ENCODE data around the gene GSTP1. TPM values are rescaled to one million over a fixed set of nuclear protein-coding genes. Genes with fewer than 3 reads are reported as not detected.
"Not testable (repeated sequence)": the region's sequence is repeated elsewhere in the genome, so short reads cannot be mapped to it uniquely, and the experiment has no call there.

Gene GSTP1
- total and polyA plus RNA-seq, 2 donors from 2014 or later, result 800 to 1,687 TPM

- no peak overlapping the region for H3K9ac ChIP-seq (ENCODE audit: low read length in 3 of 3)
- FAIRE-seq, result no peak
Measured at GRCh38 chr11:67616431-67617242, 33.0 kb downstream of the GSTP1 start.

GRCh38 chr11:67617243-67617953 lies 33.8 kb downstream of the GSTP1 start:
- H3K9ac ChIP-seq (ENCODE audit: low read length in 3 of 3), result no peak overlapping the region
- no peak for DNase-seq
- H3K4me3 ChIP-seq (ENCODE audit: low read length in 3 of 3), result no peak overlapping the region
- no peaks in the 10 kb centered on the region for H3K36me3 ChIP-seq (ENCODE audit: control insufficient read depth in 2 of 3, insufficient read depth in 3 of 3, low read length in 3 of 3)
- FAIRE-seq, result no peak
- no peaks in the 10 kb centered on the region for H3K9me3 ChIP-seq (ENCODE audit: control insufficient read depth in 2 of 3, insufficient read depth in 1 of 3, low read length in 3 of 3)
- no peak for TF ChIP-seq CTCF (IDR thresholded peaks at IDR 0.05; ENCODE audit: borderline replicate concordance, extremely low read depth, insufficient read depth)
- intact Hi-C loops (cut with DNase I), result no loop called here
- peaks cover 0 to 16% (median 0%) of the 10 kb centered on the region in 3 donors for H3K4me1 ChIP-seq (ENCODE audit: control insufficient read depth in 2 of 3, insufficient read depth in 2 of 3, low read depth in 1 of 3, low read length in 3 of 3)
- H3K27ac ChIP-seq (ENCODE audit: low read depth in 2 of 2, low read length in 2 of 2), result no peak overlapping the region
- no peaks in the 10 kb centered on the region for H3K27me3 ChIP-seq (ENCODE audit: control insufficient read depth, insufficient read depth, low read length)

More at GRCh38 chr11:67616431-67617242, 33.0 kb downstream of the GSTP1 start:
- H3K27me3 ChIP-seq (ENCODE audit: control insufficient read depth, insufficient read depth, low read length), result no peaks in the 10 kb centered on the region
- peaks cover 0 to 16% (median 0%) of the 10 kb centered on the region in 3 donors for H3K4me1 ChIP-seq (ENCODE audit: control insufficient read depth in 2 of 3, insufficient read depth in 2 of 3, low read depth in 1 of 3, low read length in 3 of 3)
- H3K9me3 ChIP-seq (ENCODE audit: control insufficient read depth in 2 of 3, insufficient read depth in 1 of 3, low read length in 3 of 3), result no peaks in the 10 kb centered on the region
- H3K4me3 ChIP-seq (ENCODE audit: low read length in 3 of 3), result no peak overlapping the region
- H3K27ac ChIP-seq (ENCODE audit: low read depth in 2 of 2, low read length in 2 of 2), result no peak overlapping the region
- intact Hi-C loops (cut with DNase I), result no loop called here
- no peak for TF ChIP-seq CTCF (IDR thresholded peaks at IDR 0.05; ENCODE audit: borderline replicate concordance, extremely low read depth, insufficient read depth)
- DNase-seq, result peak in 2 of 5 donors; percentile 9 to 55
- no peaks in the 10 kb centered on the region for H3K36me3 ChIP-seq (ENCODE audit: control insufficient read depth in 2 of 3, insufficient read depth in 3 of 3, low read length in 3 of 3)

- intact Hi-C loops (cut with DNase I); H3K9me3 ChIP-seq (ENCODE audit: control insufficient read depth in 2 of 3, insufficient read depth in 1 of 3, low read length in 3 of 3); H3K4me1 ChIP-seq (ENCODE audit: control insufficient read depth in 2 of 3, insufficient read depth in 2 of 3, low read depth in 1 of 3, low read length in 3 of 3); H3K27ac ChIP-seq (ENCODE audit: low read depth in 2 of 2, low read length in 2 of 2); H3K27me3 ChIP-seq (ENCODE audit: control insufficient read depth, insufficient read depth, low read length); H3K9ac ChIP-seq (ENCODE audit: low read length in 3 of 3); DNase-seq; H3K36me3 ChIP-seq (ENCODE audit: control insufficient read depth in 2 of 3, insufficient read depth in 3 of 3, low read length in 3 of 3); FAIRE-seq; H3K4me3 ChIP-seq (ENCODE audit: low read length in 3 of 3): not testable (repeated sequence)
Measured at GRCh38 chr11:67618901-67619659, 35.5 kb downstream of the GSTP1 start.

GRCh38 chr11:67619683-67620618 lies 36.3 kb downstream of the GSTP1 start:
- DNase-seq; H3K4me3 ChIP-seq (ENCODE audit: low read length in 3 of 3); H3K36me3 ChIP-seq (ENCODE audit: control insufficient read depth in 2 of 3, insufficient read depth in 3 of 3, low read length in 3 of 3); H3K9me3 ChIP-seq (ENCODE audit: control insufficient read depth in 2 of 3, insufficient read depth in 1 of 3, low read length in 3 of 3); FAIRE-seq; H3K27me3 ChIP-seq (ENCODE audit: control insufficient read depth, insufficient read depth, low read length); H3K27ac ChIP-seq (ENCODE audit: low read depth in 2 of 2, low read length in 2 of 2); H3K9ac ChIP-seq (ENCODE audit: low read length in 3 of 3); intact Hi-C loops (cut with DNase I); H3K4me1 ChIP-seq (ENCODE audit: control insufficient read depth in 2 of 3, insufficient read depth in 2 of 3, low read depth in 1 of 3, low read length in 3 of 3): not testable (repeated sequence)

- H3K27ac ChIP-seq (ENCODE audit: low read depth in 2 of 2, low read length in 2 of 2); FAIRE-seq; H3K36me3 ChIP-seq (ENCODE audit: control insufficient read depth in 2 of 3, insufficient read depth in 3 of 3, low read length in 3 of 3); intact Hi-C loops (cut with DNase I); H3K9me3 ChIP-seq (ENCODE audit: control insufficient read depth in 2 of 3, insufficient read depth in 1 of 3, low read length in 3 of 3); H3K4me1 ChIP-seq (ENCODE audit: control insufficient read depth in 2 of 3, insufficient read depth in 2 of 3, low read depth in 1 of 3, low read length in 3 of 3); H3K4me3 ChIP-seq (ENCODE audit: low read length in 3 of 3); H3K9ac ChIP-seq (ENCODE audit: low read length in 3 of 3); H3K27me3 ChIP-seq (ENCODE audit: control insufficient read depth, insufficient read depth, low read length); DNase-seq: not testable (repeated sequence)
Measured at GRCh38 chr11:67620621-67621020, 37.0 kb downstream of the GSTP1 start.

- H3K36me3 ChIP-seq (ENCODE audit: control insufficient read depth in 2 of 3, insufficient read depth in 3 of 3, low read length in 3 of 3); H3K4me1 ChIP-seq (ENCODE audit: control insufficient read depth in 2 of 3, insufficient read depth in 2 of 3, low read depth in 1 of 3, low read length in 3 of 3); H3K27me3 ChIP-seq (ENCODE audit: control insufficient read depth, insufficient read depth, low read length); FAIRE-seq; H3K27ac ChIP-seq (ENCODE audit: low read depth in 2 of 2, low read length in 2 of 2); intact Hi-C loops (cut with DNase I); H3K9ac ChIP-seq (ENCODE audit: low read length in 3 of 3); H3K4me3 ChIP-seq (ENCODE audit: low read length in 3 of 3); DNase-seq; H3K9me3 ChIP-seq (ENCODE audit: control insufficient read depth in 2 of 3, insufficient read depth in 1 of 3, low read length in 3 of 3): not testable (repeated sequence)
Measured at GRCh38 chr11:67621928-67622327, 38.3 kb downstream of the GSTP1 start.
